ENCODE measurements around the gene LRCH1. TPM values are rescaled to one million over a fixed set of nuclear protein-coding genes. Genes with fewer than 3 reads are reported as not detected.

LRCH1 gene
- total RNA-seq, 1 donor from 2014 or later: 15.4 TPM

DNA sequence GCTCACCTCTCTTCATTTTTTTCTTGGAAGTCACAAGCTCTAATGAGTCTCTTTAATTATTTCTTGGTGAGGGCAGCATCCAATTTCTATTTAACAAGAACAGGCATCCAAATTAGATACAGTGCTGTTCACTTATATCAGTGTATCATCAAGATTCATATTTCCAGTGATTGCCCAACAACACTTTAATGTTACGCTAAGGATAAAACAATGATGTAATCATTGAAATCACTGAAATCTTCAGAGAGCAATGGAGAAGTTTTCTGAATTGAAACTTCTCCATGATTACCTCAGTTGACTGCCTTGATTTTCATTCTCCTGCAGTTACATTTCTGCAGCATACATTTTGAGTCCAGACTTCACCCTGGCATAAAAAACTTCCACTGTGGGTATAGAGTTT, 17.1 kb upstream of the LRCH1 start:
- no peak for DNase-seq (ENCODE audit: low spot score)

DNA sequence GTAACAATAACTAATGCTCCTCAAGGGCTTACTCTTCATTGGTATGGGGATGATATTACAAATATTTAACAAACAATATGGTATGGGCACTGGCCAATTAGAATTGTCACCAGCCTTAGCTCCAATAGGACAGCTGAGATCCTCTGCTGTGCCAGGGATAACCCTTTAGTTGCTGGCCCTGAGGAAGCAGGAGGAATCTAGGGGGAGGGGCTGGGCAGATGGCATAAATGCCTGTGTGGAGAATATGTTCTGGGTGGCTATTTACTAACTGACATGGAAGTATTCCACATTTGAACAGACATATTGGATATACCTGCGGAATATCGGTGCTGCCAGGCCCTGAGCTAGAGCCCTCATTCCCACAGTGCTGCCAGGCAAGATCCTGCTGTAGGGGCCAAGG, 16.6 kb upstream of the LRCH1 start:
- no peak for DNase-seq (ENCODE audit: low spot score)

GRCh38 chr13:46539231-46539630, 13.7 kb upstream of the LRCH1 start:
- DNase-seq (ENCODE audit: low spot score): no peak

GRCh38 chr13:46541210-46541609, 11.8 kb upstream of the LRCH1 start:
- no peak for DNase-seq (ENCODE audit: low spot score)

GRCh38 chr13:46542833-46543232, 10.1 kb upstream of the LRCH1 start:
- DNase-seq (ENCODE audit: low spot score): no peak

GRCh38 chr13:46543287-46543686, 9.7 kb upstream of the LRCH1 start:
- DNase-seq (ENCODE audit: low spot score): no peak

GRCh38 chr13:46544208-46544607, 8.8 kb upstream of the LRCH1 start:
- no peak for DNase-seq (ENCODE audit: low spot score)

DNA sequence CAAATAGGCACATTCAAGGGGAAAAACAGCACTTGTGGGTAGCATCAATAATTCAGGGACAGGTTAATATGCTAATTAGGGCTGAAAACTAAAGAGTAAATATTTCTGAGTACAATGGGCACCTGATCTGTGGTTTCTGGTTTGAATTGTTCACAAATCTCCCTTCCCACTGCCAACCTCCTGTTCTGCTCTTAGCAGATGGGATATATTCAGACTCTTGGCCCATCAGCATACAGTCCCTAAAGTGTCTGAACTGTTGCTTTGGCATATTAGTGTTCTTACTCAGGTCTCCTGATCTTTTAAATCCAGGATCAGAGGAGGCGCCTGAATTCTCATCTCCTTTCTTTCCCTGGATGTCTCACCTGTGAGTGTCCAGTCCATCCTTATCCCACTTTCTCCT, 8.2 kb upstream of the LRCH1 start:
- no peak for DNase-seq (ENCODE audit: low spot score)

DNA sequence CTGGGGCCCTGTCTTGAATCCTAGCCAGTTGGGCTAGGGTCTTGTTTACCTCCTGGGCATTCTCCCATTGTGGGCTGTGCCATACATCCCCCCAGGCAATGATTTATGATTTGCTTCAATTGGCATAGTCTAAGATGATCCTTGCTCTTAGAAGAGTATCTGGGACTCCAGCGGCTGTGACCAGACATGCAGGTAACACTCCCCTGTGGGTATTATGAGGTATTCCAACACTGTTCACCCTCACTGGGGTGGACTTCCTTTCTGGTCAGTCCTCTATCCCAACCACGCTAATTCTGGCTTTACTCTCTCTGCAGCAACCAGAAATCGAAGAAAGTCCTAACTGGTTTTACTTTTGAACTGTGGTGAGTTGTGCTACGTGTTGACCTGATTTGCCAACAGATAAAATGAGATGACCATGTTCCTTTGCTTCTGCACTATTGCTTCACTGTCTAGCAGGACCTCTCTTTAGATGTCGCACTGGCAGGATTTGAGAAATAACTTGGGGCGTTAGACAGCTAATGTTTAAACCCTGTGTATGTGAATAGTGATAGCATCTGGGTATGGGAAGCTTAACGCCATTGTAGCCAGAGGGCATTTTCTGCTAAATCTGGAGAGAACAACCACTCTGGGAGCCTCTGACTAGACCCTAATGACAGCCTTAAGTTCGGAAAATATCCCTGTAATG, 6.7 kb upstream of the LRCH1 start:
- DNase-seq (ENCODE audit: low spot score): no peak

GRCh38 chr13:46550822-46551221, 2.1 kb upstream of the LRCH1 start:
- DNase-seq (ENCODE audit: low spot score): no peak

DNA sequence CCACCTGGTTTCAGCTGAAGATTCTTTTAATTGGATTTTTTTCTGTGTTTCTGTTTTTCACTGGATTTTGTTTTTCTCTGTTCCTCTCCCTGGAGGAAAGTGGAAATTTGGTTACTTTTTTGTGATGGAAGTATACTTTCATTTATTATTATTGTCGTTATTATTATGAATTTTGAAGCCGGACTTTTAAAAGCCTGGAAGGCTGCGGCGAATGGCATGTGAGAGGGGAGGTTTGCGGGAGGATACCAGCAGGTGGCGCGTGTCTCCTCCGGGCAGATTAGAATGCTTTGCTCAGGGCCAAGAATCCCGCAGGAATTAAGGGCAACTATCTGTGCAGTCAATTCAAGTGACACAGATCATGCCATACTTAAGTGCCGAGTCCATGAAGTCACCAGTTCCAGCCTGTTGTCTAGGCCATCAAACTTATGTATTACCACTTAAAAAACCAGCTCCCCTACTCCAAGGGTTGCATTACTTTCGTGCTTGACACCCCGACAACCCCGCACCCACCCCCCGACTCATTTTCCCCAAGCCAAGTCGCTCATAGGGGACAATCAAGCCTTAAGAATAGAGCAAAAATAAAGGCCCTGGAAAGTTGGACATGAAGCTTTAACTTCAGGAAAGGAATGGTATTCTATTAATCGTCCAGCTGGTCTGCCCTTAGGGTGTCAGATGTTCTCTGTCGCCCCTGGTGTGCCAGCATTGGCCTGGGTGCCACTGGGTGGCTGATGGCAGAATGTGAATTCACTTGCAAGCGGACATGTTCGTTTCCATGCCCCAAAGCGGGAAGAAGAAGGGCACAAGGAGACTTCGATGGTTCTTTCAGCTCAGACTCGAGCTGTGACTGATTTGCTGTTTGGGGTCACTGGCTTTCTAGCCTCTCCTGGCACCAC, 1.3 kb upstream of the LRCH1 start:
- DNase-seq (ENCODE audit: low spot score): peak; percentile 47

- no peak for DNase-seq (ENCODE audit: low spot score)
Observed at GRCh38 chr13:46552303-46552682, 677 bp upstream of the LRCH1 start.

DNA sequence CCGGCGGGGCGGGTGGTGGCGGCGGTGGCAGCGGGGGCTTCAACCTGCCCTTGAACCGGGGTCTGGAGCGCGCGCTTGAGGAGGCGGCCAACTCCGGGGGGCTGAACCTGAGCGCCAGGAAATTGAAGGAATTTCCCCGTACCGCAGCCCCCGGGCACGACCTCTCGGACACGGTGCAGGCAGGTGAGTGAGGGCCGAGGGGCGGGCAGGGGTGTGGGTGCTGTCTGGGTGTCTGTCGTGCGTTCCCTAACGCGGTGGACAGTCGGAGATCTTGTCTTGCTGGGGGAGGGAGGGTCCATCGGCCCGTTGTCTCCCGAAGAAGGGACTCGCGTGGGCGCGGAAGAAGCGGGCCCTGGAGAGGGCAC, 533 bp downstream of the LRCH1 start:
- DNase-seq (ENCODE audit: low spot score): no peak

DNA sequence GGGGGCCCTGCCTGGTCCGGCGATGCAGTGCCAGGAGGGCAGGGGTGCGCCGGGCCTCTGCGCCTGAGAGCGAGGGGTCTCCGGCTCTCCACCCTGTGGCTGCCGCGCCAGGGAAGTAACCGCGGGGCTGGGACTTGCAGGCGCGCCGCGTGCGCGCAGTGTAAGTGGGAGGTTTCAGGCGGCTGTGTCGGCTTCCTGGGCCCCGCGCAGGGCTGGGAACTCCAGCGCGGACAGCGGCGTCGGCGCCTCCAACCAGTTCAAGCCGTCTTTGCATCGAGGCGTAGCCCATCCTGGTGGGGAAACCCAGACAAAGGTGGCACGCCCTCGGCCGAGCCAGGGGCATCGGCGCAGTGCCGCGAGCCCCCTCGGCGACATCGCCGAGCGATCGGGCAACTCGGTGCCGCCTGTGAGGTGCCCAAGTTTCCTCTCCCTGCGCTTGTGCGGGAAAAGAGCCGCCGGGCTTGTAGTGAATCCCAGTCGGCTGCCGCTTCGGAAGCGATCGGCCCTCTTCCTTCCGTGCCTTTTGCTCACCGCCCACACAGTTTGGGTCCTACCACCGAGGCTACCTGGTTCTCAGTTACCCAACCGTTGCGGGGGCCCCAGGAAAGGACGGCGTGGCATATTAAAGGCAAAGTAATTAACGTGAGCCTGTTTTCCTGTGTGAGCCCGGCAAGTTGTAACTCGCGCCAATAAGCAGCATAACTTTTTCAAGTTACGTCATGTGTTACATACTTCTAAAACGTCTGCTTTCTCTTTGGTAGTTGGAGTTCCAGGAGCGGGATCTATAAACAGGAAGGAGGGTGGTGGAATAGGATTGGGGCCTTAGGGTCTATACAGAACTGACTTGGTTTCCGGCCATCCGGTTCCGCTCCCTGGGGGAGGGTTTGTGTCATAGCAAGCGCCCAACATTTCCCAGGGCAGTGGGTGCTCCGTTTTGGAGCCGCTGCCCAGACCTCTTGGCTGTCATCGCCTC, 1.2 kb downstream of the LRCH1 start:
- peak; percentile 79 for DNase-seq (ENCODE audit: low spot score)

DNA sequence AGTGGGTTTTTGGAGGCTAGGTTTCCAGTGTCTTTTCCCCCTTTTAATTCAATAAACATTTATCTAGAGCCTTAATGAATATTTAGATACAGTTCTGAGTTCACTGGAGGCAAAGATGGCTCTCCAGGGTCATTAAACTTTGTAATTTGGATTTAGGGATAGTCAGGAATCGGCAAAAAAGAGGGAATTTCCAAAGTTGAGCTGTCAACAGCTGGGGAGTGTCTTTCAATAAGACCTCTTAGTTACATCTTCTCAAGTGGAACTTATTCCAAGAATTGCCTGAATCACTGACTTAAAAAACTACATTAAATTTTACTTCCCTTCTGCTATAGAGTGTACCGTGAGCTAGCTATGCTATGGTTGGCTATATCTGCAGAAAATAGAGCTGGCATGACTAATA, 2.0 kb downstream of the LRCH1 start:
- DNase-seq (ENCODE audit: low spot score): peak; percentile 37

GRCh38 chr13:46555722-46556417, 2.9 kb downstream of the LRCH1 start:
- DNase-seq (ENCODE audit: low spot score): no peak

- DNase-seq (ENCODE audit: low spot score): no peak
Observed at GRCh38 chr13:46556418-46556779, 3.4 kb downstream of the LRCH1 start.

DNA sequence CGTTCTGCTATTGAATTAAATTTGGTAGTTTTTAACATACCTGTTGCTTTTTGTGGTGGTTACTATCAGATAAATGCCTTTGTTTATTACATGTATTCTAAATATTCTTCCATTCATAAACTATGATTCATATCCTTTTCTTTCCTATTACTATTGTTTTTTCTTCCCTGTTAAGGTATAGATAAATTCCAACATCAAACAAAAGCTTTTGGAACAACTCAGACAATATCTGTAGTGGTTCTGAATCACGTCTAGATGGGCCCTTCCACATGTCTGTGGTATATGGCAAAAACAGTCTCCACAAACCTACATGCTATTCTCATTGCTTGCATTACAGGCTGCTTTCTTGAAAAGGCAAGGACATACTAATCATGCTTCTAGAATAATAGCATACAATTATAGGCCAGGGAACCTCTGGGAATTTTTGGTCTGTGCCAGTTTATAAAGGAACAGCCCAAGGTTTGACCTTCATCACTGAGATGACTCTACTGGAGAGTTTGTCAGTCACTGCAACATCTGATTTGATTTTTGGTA, 6.4 kb downstream of the LRCH1 start:
- DNase-seq (ENCODE audit: low spot score): no peak

DNA sequence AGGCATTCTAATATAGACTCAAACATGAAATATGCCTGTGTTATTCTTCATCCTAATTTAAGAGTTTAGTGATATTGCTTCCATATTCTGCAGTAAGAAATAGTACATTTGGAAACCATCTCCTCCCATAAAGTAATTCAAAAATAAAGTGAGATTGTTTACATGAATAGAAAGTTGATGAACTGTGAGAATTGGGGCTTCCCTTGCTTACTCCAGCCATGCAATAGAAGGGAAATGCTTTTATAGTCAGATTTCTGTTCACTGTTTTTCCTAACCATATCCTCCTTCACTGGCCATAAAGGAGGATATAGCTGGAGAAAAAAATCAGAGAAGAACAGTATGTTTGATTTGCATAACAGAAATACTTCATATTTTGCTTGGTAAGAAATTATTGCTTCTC, 7.8 kb downstream of the LRCH1 start:
- DNase-seq (ENCODE audit: low spot score): no peak

DNA sequence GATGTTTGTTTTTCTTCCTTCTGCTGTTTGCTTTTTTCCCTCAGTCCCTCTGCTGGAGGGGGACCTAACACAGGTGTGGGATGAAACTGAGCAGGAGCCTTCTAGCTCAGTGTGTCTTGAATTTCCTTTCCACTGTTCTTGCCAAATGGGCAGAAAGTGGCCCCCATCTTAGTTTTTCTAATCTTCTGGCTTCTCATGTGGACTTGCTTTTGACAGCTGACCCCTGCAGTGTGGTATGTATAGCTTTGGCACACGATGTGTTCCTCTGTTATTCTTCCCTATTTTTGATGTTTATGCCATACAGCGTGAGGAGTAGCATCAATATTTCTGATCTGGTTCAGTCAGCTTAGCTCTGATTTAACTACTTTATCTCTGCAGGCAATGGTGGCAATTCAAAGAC, 8.3 kb downstream of the LRCH1 start:
- no peak for DNase-seq (ENCODE audit: low spot score)

DNA sequence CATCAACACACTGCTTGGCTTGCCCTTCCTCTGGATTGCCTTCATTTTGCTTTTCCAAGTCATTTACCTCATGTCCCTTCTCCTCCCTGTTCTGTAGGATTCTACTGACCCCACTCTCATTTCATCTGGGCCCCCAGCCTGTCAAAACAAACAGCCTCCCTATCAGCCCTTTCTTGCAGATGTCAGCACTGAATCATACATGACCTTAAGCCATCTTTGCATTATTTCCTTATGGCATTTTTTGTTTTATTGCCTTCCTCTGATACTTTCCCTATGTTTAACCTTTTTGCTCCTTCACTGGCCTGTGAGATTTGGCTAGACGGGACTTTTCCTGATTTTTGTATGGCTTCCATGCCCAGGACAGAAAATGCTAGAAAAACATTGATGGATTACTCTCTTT, 8.7 kb downstream of the LRCH1 start:
- DNase-seq (ENCODE audit: low spot score): no peak
